Parathyroid adenoma (tissue), 2 donors: Measurements from ENCODE around the gene MAGI2.

ENCODE experiments used
- H2AFZ ChIP-seq: fragments of 300-600 bp; sonication (generic); one replicate; pipeline ENCODE4 v1.7.0; 2017; ENCODE audit warnings: antibody characterized with exemption, mild to moderate bottlenecking
- H3K27ac ChIP-seq: fragments of 300-600 bp; sonication (generic); one replicate; pipeline ENCODE4 v1.7.0; 2017
- H3K27me3 ChIP-seq: fragments of 300-600 bp; sonication (generic); one replicate; pipeline ENCODE4 v1.7.0; 2017; ENCODE audit warnings: low read length; ENCODE audit not compliant: control insufficient read depth, insufficient read depth
- H3K36me3 ChIP-seq: fragments of 300-600 bp; sonication (generic); one replicate; pipeline ENCODE4 v1.7.0; 2017; ENCODE audit warnings: low read length; ENCODE audit not compliant: control insufficient read depth, insufficient read depth
- H3K4me1 ChIP-seq: fragments of 300-600 bp; sonication (generic); one replicate; pipeline ENCODE4 v1.7.0; 2017; ENCODE audit warnings: control low read depth
- H3K4me2 ChIP-seq: fragments of 300-600 bp; sonication (generic); one replicate; pipeline ENCODE4 v1.7.0; 2017; ENCODE audit warnings: low read length
- H3K4me3 ChIP-seq: fragments of 300-600 bp; sonication (generic); one replicate; pipeline ENCODE4 v1.7.0; 2017; ENCODE audit warnings: low read depth, low read length
- H3K79me2 ChIP-seq: fragments of 300-600 bp; sonication (generic); one replicate; pipeline ENCODE4 v1.7.0; 2017; ENCODE audit warnings: control low read depth
- H3K9ac ChIP-seq: fragments of 300-600 bp; sonication (generic); one replicate; pipeline ENCODE4 v1.7.0; 2017; ENCODE audit warnings: mild to moderate bottlenecking
- H3K9me3 ChIP-seq: fragments of 300-600 bp; sonication (generic); one replicate; pipeline ENCODE4 v1.7.0; 2017; ENCODE audit warnings: low read length; ENCODE audit not compliant: control insufficient read depth
- CTCF ChIP-seq: fragments of 300-600 bp; sonication (generic); IDR thresholded peaks from one replicate; pipeline ENCODE4 v1.7.0; 2017; ENCODE audit warnings: antibody characterized with exemption, mild to moderate bottlenecking
- donor health status: primary hyperparathyroidism.

MAGI2 gene

DNA sequence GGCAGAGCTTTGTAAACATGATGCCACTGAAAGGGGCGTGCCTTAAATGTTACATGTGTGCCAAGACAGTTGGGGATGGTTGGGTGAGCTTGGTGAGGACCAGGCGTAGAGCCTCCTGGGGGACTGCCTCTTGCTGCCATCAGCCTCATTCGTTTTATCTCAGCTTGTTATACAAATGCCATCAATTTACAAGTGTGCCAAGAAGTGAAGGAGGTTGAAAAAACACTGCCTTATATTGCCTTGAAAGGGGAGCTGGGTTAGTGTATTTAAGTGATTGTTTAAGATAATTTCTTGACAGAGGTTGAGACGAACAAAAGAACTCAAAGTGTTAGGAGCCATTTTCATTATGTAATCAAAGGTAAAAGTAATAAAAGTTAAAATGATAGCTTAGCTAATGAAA, 1300.2 kb downstream of the MAGI2 start:
- Histone ChIP-seq H3K9me3 (no peaks in the 10 kb centered on the region), H3K9ac (no peak overlapping the region)

DNA sequence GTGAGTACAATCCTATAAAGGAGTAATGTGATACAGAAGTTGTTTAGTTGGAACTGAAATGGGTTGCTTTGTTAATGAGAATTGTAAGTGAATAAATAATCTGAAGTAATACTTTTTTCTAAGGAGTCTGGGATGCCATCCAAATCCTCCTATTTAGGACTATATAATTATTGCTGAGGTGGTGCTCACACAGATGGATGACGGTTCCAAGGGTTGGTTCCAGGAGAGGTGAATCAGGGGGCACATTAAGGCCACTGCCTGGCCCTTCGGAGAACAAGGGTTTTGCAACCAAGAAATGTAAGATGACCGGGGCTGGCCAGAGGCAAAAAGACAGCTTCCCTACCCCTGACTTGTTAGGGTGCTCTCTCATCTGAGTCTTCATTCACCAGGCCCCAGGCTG, 1302.2 kb downstream of the MAGI2 start:
- no peaks in the 10 kb centered on the region for H3K36me3 ChIP-seq
- no peaks in the 10 kb centered on the region for H3K9me3 ChIP-seq
- no peaks in the 10 kb centered on the region for H3K4me1 ChIP-seq
- H2AFZ ChIP-seq: no peak overlapping the region
- no peak for TF ChIP-seq CTCF
- H3K27me3 ChIP-seq: no peaks in the 10 kb centered on the region
- no peaks in the 10 kb centered on the region for H3K79me2 ChIP-seq
- no peak overlapping the region for H3K27ac ChIP-seq
- H3K9ac ChIP-seq: no peak overlapping the region
- H3K4me3 ChIP-seq: no peak overlapping the region
- no peak overlapping the region for H3K4me2 ChIP-seq

More for the DNA sequence above, 1300.2 kb downstream of the MAGI2 start:
- Histone ChIP-seq H2AFZ (no peak overlapping the region), H3K27me3 (no peaks in the 10 kb centered on the region), H3K36me3 (no peaks in the 10 kb centered on the region), H3K27ac (no peak overlapping the region), H3K79me2 (no peaks in the 10 kb centered on the region), H3K4me1 (no peaks in the 10 kb centered on the region), H3K4me3 (no peak overlapping the region), H3K4me2 (no peak overlapping the region)
- TF ChIP-seq CTCF: no peak

DNA sequence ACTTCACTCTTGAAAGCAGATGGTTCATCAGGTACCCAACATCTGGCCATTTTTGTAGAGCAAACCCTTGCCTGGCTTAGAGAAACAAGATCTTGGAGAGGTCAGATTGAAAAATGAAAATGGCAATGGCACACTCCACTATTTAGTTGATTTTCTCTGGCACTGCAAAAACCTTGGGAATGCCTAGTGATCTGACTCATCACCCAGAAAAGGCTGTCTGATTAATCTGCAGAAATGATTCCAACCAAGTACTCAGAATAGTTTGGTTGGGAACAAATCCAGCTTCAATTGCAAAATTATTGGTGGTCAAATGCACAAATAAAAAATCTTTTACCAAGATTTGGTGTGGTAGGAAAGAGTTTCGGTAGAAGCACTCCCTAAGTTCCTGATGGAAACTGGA, 1303.7 kb downstream of the MAGI2 start:
- Histone ChIP-seq H3K4me1 (no peaks in the 10 kb centered on the region), H3K4me3 (no peak overlapping the region), H2AFZ (no peak overlapping the region), H3K36me3 (no peaks in the 10 kb centered on the region), H3K27ac (no peak overlapping the region), H3K9ac (no peak overlapping the region), H3K79me2 (no peaks in the 10 kb centered on the region), H3K9me3 (no peaks in the 10 kb centered on the region), H3K27me3 (no peaks in the 10 kb centered on the region), H3K4me2 (no peak overlapping the region)
- TF ChIP-seq CTCF: no peak

- Histone ChIP-seq H3K9me3 (no peaks in the 10 kb centered on the region), H3K4me3 (no peak overlapping the region), H3K27ac (no peak overlapping the region), H3K27me3 (no peaks in the 10 kb centered on the region), H3K4me2 (no peak overlapping the region), H3K4me1 (no peaks in the 10 kb centered on the region), H3K9ac (no peak overlapping the region), H3K79me2 (no peaks in the 10 kb centered on the region), H3K36me3 (no peaks in the 10 kb centered on the region), H2AFZ (no peak overlapping the region)
- TF ChIP-seq CTCF: no peak
Measured at GRCh38 chr7:78148166-78148894, 1305.1 kb downstream of the MAGI2 start.

GRCh38 chr7:78146546-78146945, 1306.9 kb downstream of the MAGI2 start:
- no peak for TF ChIP-seq CTCF

More at GRCh38 chr7:78146546-78146945, 1306.9 kb downstream of the MAGI2 start:
- Histone ChIP-seq H2AFZ (no peak overlapping the region), H3K27me3 (no peaks in the 10 kb centered on the region), H3K27ac (no peak overlapping the region), H3K9ac (no peak overlapping the region), H3K4me1 (no peaks in the 10 kb centered on the region), H3K79me2 (no peaks in the 10 kb centered on the region), H3K4me2 (no peak overlapping the region), H3K4me3 (no peak overlapping the region), H3K9me3 (no peaks in the 10 kb centered on the region), H3K36me3 (no peaks in the 10 kb centered on the region)
